Activated B cell treated with CpG ODN at 0.5 μM for 24 hours (primary cell): Measurements from ENCODE around the gene EEF1AKMT3. TPM values are rescaled to one million over a fixed set of nuclear protein-coding genes. Genes with fewer than 3 reads are reported as not detected.

Experiments
- ATAC-seq: fragments of 200-7000 bp; cut with Tn5 transposase; one replicate; pipeline ENCODE4 v1.10.0; 2021; ENCODE audit warnings: low read depth, mild to moderate bottlenecking, moderate library complexity
- CTCF ChIA-PET: fragments of 350-600 bp; sonication (Branson Sonifier 250); formaldehyde crosslinking; loops from one replicate; lab custom pipeline; 2021; ENCODE audit warnings: antibody characterized with exemption; lab: Charles Lee
- POLR2A ChIA-PET: fragments of 350-600 bp; sonication (Branson Sonifier 250); formaldehyde crosslinking; loops from one replicate; lab custom pipeline; 2021; ENCODE audit warnings: antibody characterized with exemption; lab: Charles Lee
- DNase-seq: peaks from one replicate; pipeline ENCODE4 v3.0.0; 2022
- H3K27ac Mint-ChIP-seq: one replicate; pipeline ENCODE4 v1.8.0; 2020; ENCODE audit warnings: mixed read lengths
- H3K27me3 Mint-ChIP-seq: one replicate; pipeline ENCODE4 v1.8.0; 2021; ENCODE audit warnings: mixed read lengths
- H3K36me3 Mint-ChIP-seq: one replicate; pipeline ENCODE4 v1.8.0; 2021; ENCODE audit warnings: low read depth, mixed read lengths
- H3K4me1 Mint-ChIP-seq: one replicate; pipeline ENCODE4 v1.8.0; 2021; ENCODE audit warnings: mixed read lengths
- H3K4me3 Mint-ChIP-seq: one replicate; pipeline ENCODE4 v1.8.0; 2020; ENCODE audit warnings: mild to moderate bottlenecking, mixed read lengths
- H3K9me3 Mint-ChIP-seq: one replicate; pipeline ENCODE4 v1.8.0; 2020; ENCODE audit warnings: mixed read lengths
- CTCF ChIP-seq: fragments of 200-600 bp; IDR thresholded peaks from one replicate; pipeline ENCODE4 v1.8.0; 2022; ENCODE audit warnings: antibody characterized with exemption, mild to moderate bottlenecking
- intact Hi-C: fragments of 100-400 bp; cut with micrococcal nuclease; formaldehyde crosslinking; loops from one replicate; pipeline ENCODE4 v1.15.1; 2024
- total RNA-seq: library from RNA; stranded (reverse); gene quantifications from 2 replicates; pipeline ENCODE4 v1.2.3, GENCODE V29; 2022

EEF1AKMT3 gene
- total RNA-seq, 1 donor from 2014 or later: 0.60 TPM

GRCh38 chr12:57821474-57822214 lies 49.2 kb downstream of the EEF1AKMT3 start:
- ATAC-seq (no peak), DNase-seq (no peak)
- Mint-ChIP-seq H3K4me3 (no peak overlapping the region), H3K27ac (no peak overlapping the region), H3K9me3 (no peaks in the 10 kb centered on the region), H3K27me3 (no peaks in the 10 kb centered on the region), H3K36me3 (peaks cover 77% of the 10 kb centered on the region), H3K4me1 (peaks cover 1% of the 10 kb centered on the region)
- TF ChIP-seq CTCF: no peak
- intact Hi-C loops: no loop called here
- POLR2A ChIA-PET: no interaction called here
- CTCF ChIA-PET: no interaction called here

DNA sequence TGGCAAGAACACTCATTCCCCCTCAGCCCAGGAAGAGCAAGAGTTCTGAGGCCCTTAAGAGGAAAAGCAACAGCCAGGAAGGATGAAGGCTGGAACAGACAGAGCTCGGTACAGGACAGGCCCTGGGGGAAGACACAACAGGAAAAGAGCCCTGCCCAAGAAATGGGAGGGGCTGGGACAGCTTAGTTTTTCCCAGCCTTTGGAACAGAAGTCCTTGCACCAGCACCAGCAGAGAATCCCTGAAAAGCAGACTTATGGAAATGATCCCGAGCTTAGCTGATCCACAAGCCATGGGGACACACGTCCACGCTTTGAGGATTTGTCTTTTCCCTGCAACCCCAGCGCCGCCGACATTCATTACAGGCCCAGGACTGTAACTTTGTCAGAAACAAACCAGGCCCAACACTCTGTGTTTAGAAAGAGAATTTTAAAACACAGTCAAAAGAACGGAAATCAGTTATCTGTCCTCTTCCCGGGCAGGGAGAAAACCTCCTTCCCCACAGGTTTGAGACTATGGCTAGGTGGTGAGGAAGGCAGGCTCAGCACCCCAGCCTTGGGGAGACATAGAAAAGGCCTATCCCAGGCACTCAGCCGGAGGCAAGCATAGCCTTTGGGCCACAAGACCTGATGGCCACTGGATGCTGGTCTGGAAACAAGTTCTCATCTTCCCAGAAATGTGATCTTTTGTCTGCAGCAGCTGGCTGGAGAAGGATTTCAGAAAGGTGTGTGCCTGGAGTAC lies 50.1 kb downstream of the EEF1AKMT3 start:
- intact Hi-C loops: no loop called here
- CTCF ChIA-PET: interaction anchor here (1.3 kb wide), 1 partner anchor 23 kb away, joined by 3 read pairs; no protein-coding TSS in a partner anchor
- POLR2A ChIA-PET: no interaction called here
- ATAC-seq: no peak
- H3K4me1 Mint-ChIP-seq: peaks cover 1% of the 10 kb centered on the region
- TF ChIP-seq CTCF: no peak
- no peaks in the 10 kb centered on the region for H3K9me3 Mint-ChIP-seq
- no peaks in the 10 kb centered on the region for H3K27me3 Mint-ChIP-seq
- no peak for DNase-seq
- H3K4me3 Mint-ChIP-seq: no peak overlapping the region
- H3K27ac Mint-ChIP-seq: no peak overlapping the region
- peaks cover 87% of the 10 kb centered on the region for H3K36me3 Mint-ChIP-seq

GRCh38 chr12:57823131-57823907 lies 50.9 kb downstream of the EEF1AKMT3 start:
- ATAC-seq (no peak), DNase-seq (no peak)
- CTCF ChIA-PET: interaction anchor here (1.3 kb wide), 1 partner anchor 24 kb away, joined by 3 read pairs; no protein-coding TSS in a partner anchor
- H3K27me3 Mint-ChIP-seq: no peaks in the 10 kb centered on the region
- no peak overlapping the region for H3K27ac Mint-ChIP-seq
- peaks cover 93% of the 10 kb centered on the region for H3K36me3 Mint-ChIP-seq
- TF ChIP-seq CTCF: no peak
- no peaks in the 10 kb centered on the region for H3K9me3 Mint-ChIP-seq
- H3K4me1 Mint-ChIP-seq: peaks cover 1% of the 10 kb centered on the region
- POLR2A ChIA-PET: no interaction called here
- no peak overlapping the region for H3K4me3 Mint-ChIP-seq
- intact Hi-C loops: no loop called here

- no peaks in the 10 kb centered on the region for H3K9me3 Mint-ChIP-seq
- ChIA-PET POLR2A (no interaction called here), CTCF (interaction anchor here (1.3 kb wide), 1 partner anchor 25 kb away, joined by 3 read pairs; no protein-coding TSS in a partner anchor)
- ATAC-seq: no peak
- peaks cover 4% of the 10 kb centered on the region for H3K4me1 Mint-ChIP-seq
- H3K4me3 Mint-ChIP-seq: no peak overlapping the region
- no peaks in the 10 kb centered on the region for H3K27me3 Mint-ChIP-seq
- intact Hi-C loops: no loop called here
- TF ChIP-seq CTCF: no peak
- H3K36me3 Mint-ChIP-seq: peaks cover 95% of the 10 kb centered on the region
- H3K27ac Mint-ChIP-seq: no peak overlapping the region
- DNase-seq: no peak
Observed at GRCh38 chr12:57823908-57824640, 51.7 kb downstream of the EEF1AKMT3 start.
